CD4-positive, alpha-beta memory T cell (primary cell): ENCODE results near the gene ZNF679. TPM values are rescaled to one million over a fixed set of nuclear protein-coding genes. Genes with fewer than 3 reads are reported as not detected.
A peak's percentile ranks its signal among the peaks of the same experiment; 100 is the strongest.
"Not testable (repeated sequence)": the region's sequence is repeated elsewhere in the genome, so short reads cannot be mapped to it uniquely, and the experiment has no call there.

Source experiments
- CTCF ChIA-PET: fragments of 350-600 bp; sonication (Branson Sonifier 250); formaldehyde crosslinking; loops from one replicate; lab custom pipeline; 2021; ENCODE audit warnings: inconsistent platforms; ENCODE audit not compliant: partially characterized antibody; lab: Charles Lee
- POLR2A ChIA-PET: fragments of 350-600 bp; sonication (Branson Sonifier 250); formaldehyde crosslinking; loops from one replicate; lab custom pipeline; 2021; ENCODE audit not compliant: partially characterized antibody; lab: Charles Lee
- DNase-seq, 5 donors: peaks; one replicate each; pipeline versions ENCODE4 v3.0.0 to v3.0.0-alpha.2; 2020 to 2022; ENCODE audit warnings: mixed read lengths in 1 of 5
- H3K27ac ChIP-seq: one replicate; pipeline ENCODE4 v1.7.0; 2013; ENCODE audit warnings: low read depth, low read length
- H3K27me3 ChIP-seq: 2 replicates; pipeline ENCODE4 v1.7.0; 2013; ENCODE audit warnings: mild to moderate bottlenecking, low read length, moderate library complexity; ENCODE audit not compliant: insufficient read depth
- H3K36me3 ChIP-seq: 2 replicates; pipeline ENCODE4 v1.7.0; 2013; ENCODE audit warnings: mild to moderate bottlenecking, low read length, moderate library complexity; ENCODE audit not compliant: insufficient read depth
- H3K4me1 ChIP-seq: 2 replicates; pipeline ENCODE4 v1.7.0; 2013; ENCODE audit warnings: mild to moderate bottlenecking, low read length, moderate library complexity; ENCODE audit not compliant: insufficient read depth
- H3K4me3 ChIP-seq, 2 donors: one replicate each; pipeline ENCODE4 v1.7.0; 2013; ENCODE audit warnings: low read length in 2 of 2, mild to moderate bottlenecking in 1 of 2
- H3K9me3 ChIP-seq, 2 donors: one replicate each; pipeline ENCODE4 v1.7.0; 2013; ENCODE audit warnings: low read length in 2 of 2, control low read depth in 1 of 2; ENCODE audit not compliant: control insufficient read depth in 1 of 2
- H3K27ac Mint-ChIP-seq, 7 donors: one replicate each; pipeline ENCODE4 v1.8.0; 2020 to 2021; ENCODE audit warnings: mixed read lengths in 7 of 7, mild to moderate bottlenecking in 6 of 7, inconsistent platforms in 3 of 7, moderate library complexity in 3 of 7
- H3K27me3 Mint-ChIP-seq, 2 donors: one replicate each; pipeline ENCODE4 v1.8.0; 2020 to 2021; ENCODE audit warnings: mixed read lengths in 2 of 2
- H3K36me3 Mint-ChIP-seq, 2 donors: one replicate each; pipeline ENCODE4 v1.8.0; 2020 to 2021; ENCODE audit warnings: mixed read lengths in 2 of 2, inconsistent platforms in 1 of 2, mild to moderate bottlenecking in 1 of 2
- H3K4me1 Mint-ChIP-seq, 4 donors: one replicate each; pipeline ENCODE4 v1.8.0; 2020 to 2021; ENCODE audit warnings: mixed read lengths in 4 of 4, mild to moderate bottlenecking in 1 of 4
- H3K4me3 Mint-ChIP-seq, 8 donors: one replicate each; pipeline ENCODE4 v1.8.0; 2020 to 2021; ENCODE audit warnings: mixed read lengths in 8 of 8, mild to moderate bottlenecking in 7 of 8, moderate library complexity in 6 of 8, inconsistent platforms in 3 of 8
- H3K9me3 Mint-ChIP-seq, 8 donors: one replicate each; pipeline ENCODE4 v1.8.0; 2020 to 2021; ENCODE audit warnings: mixed read lengths in 8 of 8, mild to moderate bottlenecking in 5 of 8, inconsistent platforms in 3 of 8, moderate library complexity in 1 of 8
- intact Hi-C: fragments of 100-400 bp; cut with micrococcal nuclease; formaldehyde crosslinking; loops from one replicate; pipeline ENCODE4 v1.15.1; 2023
- polyA plus RNA-seq, 2 donors: library from polyadenylated mRNA; unstranded; fragments of 300-500 nt; fragmentation: Illumina TruSeq; gene quantifications; one replicate each; pipeline ENCODE4 v1.2.3, GENCODE V29; 2021
- total RNA-seq, 2 experiments: library from RNA; stranded (reverse); gene quantifications; one replicate each; pipeline ENCODE4 v1.2.3, GENCODE V29; 2021

Gene ZNF679
- total RNA-seq (not detected), polyA plus RNA-seq (not detected)

DNA sequence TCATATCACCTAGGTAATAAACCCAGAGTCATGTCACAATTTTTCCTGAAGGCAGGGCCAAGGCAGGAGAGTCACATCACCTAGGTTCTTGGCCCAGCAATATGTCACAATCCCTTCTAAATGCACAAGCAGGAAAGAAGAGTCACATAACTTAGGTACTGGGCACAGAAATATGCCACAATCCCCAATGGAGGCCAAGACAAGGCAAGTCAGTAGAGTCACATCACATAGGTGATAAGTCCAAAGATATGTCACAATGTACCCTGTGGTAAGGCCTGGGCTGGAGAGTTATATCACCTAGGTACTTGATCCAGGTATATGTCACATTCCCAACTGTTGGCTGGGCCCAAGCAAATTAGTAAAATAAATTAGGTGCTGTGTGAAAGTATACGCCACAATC lies at the start of gene ZNF679:
TSS of gene ZNF679 (plus strand) at position 301 of the 400 bp plus-strand sequence. CDS start 20,644 bp downstream, outside the sequence.
- H3K27me3 ChIP-seq, H3K4me1 Mint-ChIP-seq, H3K27ac Mint-ChIP-seq, CTCF ChIA-PET, DNase-seq, H3K4me3 ChIP-seq, POLR2A ChIA-PET, H3K27me3 Mint-ChIP-seq, H3K4me3 Mint-ChIP-seq, H3K4me1 ChIP-seq, H3K36me3 Mint-ChIP-seq, H3K27ac ChIP-seq, H3K9me3 ChIP-seq, H3K36me3 ChIP-seq, intact Hi-C loops: not testable (repeated sequence)
- peaks cover 22 to 55% (median 35%) of the 10 kb centered on the region in 8 donors for H3K9me3 Mint-ChIP-seq

GRCh38 chr7:64180989-64181388 lies 47.3 kb upstream of the ZNF679 start:
- no peaks in the 10 kb centered on the region for H3K4me1 Mint-ChIP-seq
- H3K27ac Mint-ChIP-seq = no peak overlapping the region
- H3K36me3 ChIP-seq = no peaks in the 10 kb centered on the region
- peaks cover 0 to 13% (median 3%) of the 10 kb centered on the region in 8 donors for H3K9me3 Mint-ChIP-seq
- CTCF ChIA-PET = interaction anchor here (1.2 to 1.6 kb wide), 2 partner anchors 439 to 449 kb away, joined by 3 to 5 read pairs; no protein-coding TSS in a partner anchor
- no peak overlapping the region for H3K4me3 Mint-ChIP-seq
- intact Hi-C loops = no loop called here
- no peaks in the 10 kb centered on the region for H3K4me1 ChIP-seq
- H3K27me3 Mint-ChIP-seq = peaks cover 3 to 6% of the 10 kb centered on the region in 2 donors
- peak in 3 of 5 donors; percentile 1 to 15 (median 4) for DNase-seq
- H3K4me3 ChIP-seq = no peak overlapping the region
- no peaks in the 10 kb centered on the region for H3K36me3 Mint-ChIP-seq
- H3K27ac ChIP-seq = no peak overlapping the region
- H3K9me3 ChIP-seq = no peaks in the 10 kb centered on the region
- POLR2A ChIA-PET = no interaction called here
- no peaks in the 10 kb centered on the region for H3K27me3 ChIP-seq

DNA sequence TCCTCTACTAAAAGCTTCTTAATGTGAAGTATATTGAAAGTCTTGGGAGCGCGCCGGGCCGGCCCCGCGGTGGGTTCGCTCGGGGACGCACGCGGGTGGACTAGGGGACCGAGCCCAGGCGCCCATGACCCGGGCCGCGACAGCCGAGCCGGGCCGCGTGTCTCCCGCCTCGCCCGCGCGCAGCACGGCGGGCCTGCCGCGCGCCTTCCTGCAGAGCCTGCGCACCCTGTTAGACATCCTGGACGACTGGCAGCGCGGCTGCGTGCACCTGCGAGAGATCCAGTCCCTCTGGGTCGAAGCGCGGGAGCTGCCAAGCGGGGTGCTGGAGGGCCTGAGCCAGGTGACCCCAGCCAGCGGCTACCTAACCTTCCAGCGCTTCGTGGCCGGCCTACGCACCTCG lies 46.7 kb upstream of the ZNF679 start:
- Mint-ChIP-seq H3K4me3 (no peak overlapping the region), H3K27me3 (peaks cover 3 to 6% of the 10 kb centered on the region in 2 donors), H3K4me1 (no peaks in the 10 kb centered on the region), H3K9me3 (peaks cover 0 to 13% (median 3%) of the 10 kb centered on the region in 8 donors), H3K36me3 (no peaks in the 10 kb centered on the region), H3K27ac (no peak overlapping the region)
- H3K9me3 ChIP-seq = no peaks in the 10 kb centered on the region
- intact Hi-C loops = no loop called here
- H3K27me3 ChIP-seq = no peaks in the 10 kb centered on the region
- no peak for DNase-seq
- H3K4me1 ChIP-seq = no peaks in the 10 kb centered on the region
- H3K36me3 ChIP-seq = no peaks in the 10 kb centered on the region
- no peak overlapping the region for H3K27ac ChIP-seq
- CTCF ChIA-PET = interaction anchor here (0.6 to 1.6 kb wide), 3 partner anchors 435 to 449 kb away, joined by 3 to 5 read pairs (median 3); no protein-coding TSS in a partner anchor
- no peak overlapping the region for H3K4me3 ChIP-seq
- POLR2A ChIA-PET = no interaction called here

GRCh38 chr7:64182036-64182790 lies 46.1 kb upstream of the ZNF679 start:
- H3K4me3 ChIP-seq = no peak overlapping the region
- no peaks in the 10 kb centered on the region for H3K4me1 ChIP-seq
- H3K36me3 ChIP-seq = no peaks in the 10 kb centered on the region
- intact Hi-C loops = no loop called here
- Mint-ChIP-seq H3K4me1 (no peaks in the 10 kb centered on the region), H3K27me3 (peaks cover 3 to 6% of the 10 kb centered on the region in 2 donors), H3K27ac (no peak overlapping the region), H3K4me3 (no peak overlapping the region), H3K9me3 (peaks cover 0 to 17% (median 3%) of the 10 kb centered on the region in 8 donors), H3K36me3 (no peaks in the 10 kb centered on the region)
- DNase-seq = no peak
- H3K9me3 ChIP-seq = no peaks in the 10 kb centered on the region
- ChIA-PET CTCF (interaction anchor here (0.6 to 2.3 kb wide), 7 partner anchors 12 to 448 kb away, joined by 3 to 26 read pairs (median 5); no protein-coding TSS in a partner anchor), POLR2A (no interaction called here)
- no peaks in the 10 kb centered on the region for H3K27me3 ChIP-seq
- H3K27ac ChIP-seq = no peak overlapping the region

DNA sequence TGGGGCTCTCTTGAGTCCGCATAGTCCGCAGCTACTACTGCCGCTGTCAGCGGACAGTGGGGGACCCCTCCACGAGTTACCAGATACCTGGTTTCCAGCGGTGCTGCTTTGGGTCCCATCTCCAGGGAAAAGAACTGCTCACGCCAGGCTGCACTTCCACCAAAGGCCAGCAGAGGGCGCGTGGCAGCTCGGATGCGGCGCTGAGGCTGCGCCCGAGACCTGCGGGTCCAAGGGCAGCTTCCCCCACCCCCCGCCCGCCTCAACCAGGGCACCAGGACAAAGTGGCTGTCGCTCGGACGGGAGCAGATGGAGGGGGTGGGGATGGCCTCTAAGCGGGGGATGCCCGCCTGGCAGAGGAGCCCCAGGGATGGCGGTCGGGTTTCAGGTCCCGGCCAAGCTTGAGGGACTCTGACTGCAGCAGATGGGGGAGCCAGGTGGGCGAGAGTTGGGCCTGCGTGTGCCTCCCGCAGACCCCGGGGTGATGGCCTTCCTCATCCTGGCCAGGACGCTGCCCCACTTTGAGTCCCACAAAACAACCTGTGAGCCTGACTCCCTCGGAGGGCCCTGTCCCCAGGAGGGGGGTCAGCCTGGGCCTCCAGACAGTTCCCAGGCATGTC lies 45.0 kb upstream of the ZNF679 start:
- H3K27ac ChIP-seq = no peak overlapping the region
- H3K4me3 Mint-ChIP-seq = no peak overlapping the region
- H3K9me3 ChIP-seq = no peaks in the 10 kb centered on the region
- no peak overlapping the region for H3K4me3 ChIP-seq
- no peaks in the 10 kb centered on the region for H3K36me3 ChIP-seq
- H3K4me1 Mint-ChIP-seq = no peaks in the 10 kb centered on the region
- no peak overlapping the region for H3K27ac Mint-ChIP-seq
- H3K4me1 ChIP-seq = no peaks in the 10 kb centered on the region
- ChIA-PET POLR2A (no interaction called here), CTCF (interaction anchor here (1.1 to 2.3 kb wide), 5 partner anchors 13 to 441 kb away, joined by 4 to 26 read pairs (median 6); no protein-coding TSS in a partner anchor)
- no peaks in the 10 kb centered on the region for H3K36me3 Mint-ChIP-seq
- H3K27me3 Mint-ChIP-seq = peaks cover 3 to 6% of the 10 kb centered on the region in 2 donors
- intact Hi-C loops = no loop called here
- no peaks in the 10 kb centered on the region for H3K27me3 ChIP-seq
- peak in 4 of 5 donors; percentile 26 to 38 (median 30) for DNase-seq
- H3K9me3 Mint-ChIP-seq = peaks cover 0 to 18% (median 3%) of the 10 kb centered on the region in 8 donors

GRCh38 chr7:64183827-64184372 lies 44.4 kb upstream of the ZNF679 start:
- peaks cover 3 to 4% of the 10 kb centered on the region in 2 donors for H3K27me3 Mint-ChIP-seq
- H3K27ac ChIP-seq = no peak overlapping the region
- H3K9me3 Mint-ChIP-seq = peaks cover 0 to 13% (median 4%) of the 10 kb centered on the region in 8 donors
- no peak overlapping the region for H3K4me3 Mint-ChIP-seq
- H3K36me3 ChIP-seq = no peaks in the 10 kb centered on the region
- no peaks in the 10 kb centered on the region for H3K4me1 ChIP-seq
- intact Hi-C loops = no loop called here
- no peaks in the 10 kb centered on the region for H3K4me1 Mint-ChIP-seq
- DNase-seq = no peak
- H3K36me3 Mint-ChIP-seq = no peaks in the 10 kb centered on the region
- no peaks in the 10 kb centered on the region for H3K9me3 ChIP-seq
- H3K27ac Mint-ChIP-seq = no peak overlapping the region
- H3K4me3 ChIP-seq = no peak overlapping the region
- ChIA-PET CTCF (interaction anchor here (0.6 to 2.3 kb wide), 6 partner anchors 13 to 440 kb away, joined by 3 to 26 read pairs (median 5); no protein-coding TSS in a partner anchor), POLR2A (no interaction called here)
- H3K27me3 ChIP-seq = no peaks in the 10 kb centered on the region

DNA sequence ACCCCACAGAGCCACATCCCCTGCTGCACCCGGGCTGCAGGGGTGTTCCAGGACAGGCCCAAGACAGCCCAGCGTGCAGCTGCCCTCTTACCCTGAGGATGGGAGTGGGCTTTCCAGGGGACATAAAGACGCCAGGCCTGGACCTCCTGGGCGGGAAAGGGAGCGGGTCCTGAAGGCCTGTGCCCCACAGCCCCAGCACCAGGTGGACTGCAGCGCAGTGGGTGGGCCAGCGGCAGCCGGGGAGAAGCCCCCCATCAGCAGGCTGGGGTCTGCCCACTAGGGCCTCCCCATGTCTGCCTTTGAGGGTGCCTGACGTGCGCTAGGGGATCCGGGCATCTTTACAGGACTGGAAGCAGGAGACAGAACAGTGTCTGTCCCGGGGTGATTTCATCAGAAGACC lies 43.9 kb upstream of the ZNF679 start:
- Mint-ChIP-seq H3K36me3 (no peaks in the 10 kb centered on the region), H3K27me3 (peaks cover 3 to 4% of the 10 kb centered on the region in 2 donors), H3K4me1 (no peaks in the 10 kb centered on the region), H3K27ac (no peak overlapping the region), H3K9me3 (peaks cover 0 to 13% (median 4%) of the 10 kb centered on the region in 8 donors), H3K4me3 (no peak overlapping the region)
- H3K4me3 ChIP-seq = no peak overlapping the region
- DNase-seq = no peak
- H3K9me3 ChIP-seq = no peaks in the 10 kb centered on the region
- no peaks in the 10 kb centered on the region for H3K4me1 ChIP-seq
- ChIA-PET CTCF (interaction anchor here (0.6 to 2.3 kb wide), 3 partner anchors 11 to 440 kb away, joined by 3 to 26 read pairs (median 3); no protein-coding TSS in a partner anchor), POLR2A (no interaction called here)
- no peaks in the 10 kb centered on the region for H3K27me3 ChIP-seq
- no peaks in the 10 kb centered on the region for H3K36me3 ChIP-seq
- H3K27ac ChIP-seq = no peak overlapping the region
- intact Hi-C loops = no loop called here
